WI38 (cell line): Measurements from ENCODE around the gene CFAP77.

Source experiments
- H3K4me3 ChIP-seq: 2 replicates; pipeline ENCODE4 v1.5.1; 2011; ENCODE audit warnings: low read depth, mild to moderate bottlenecking, control low read depth, low read length
- CTCF ChIP-seq: IDR thresholded peaks from 2 replicates; pipeline ENCODE4 v1.5.1; 2012; ENCODE audit warnings: low read depth, mild to moderate bottlenecking, control low read depth, low read length

Gene CFAP77

GRCh38 chr9:132500193-132500592 lies 90.2 kb downstream of the CFAP77 start:
- no peak for TF ChIP-seq CTCF
- H3K4me3 ChIP-seq: no peak overlapping the region

- no peak overlapping the region for H3K4me3 ChIP-seq
- TF ChIP-seq CTCF: no peak
Measured at GRCh38 chr9:132502480-132502879, 92.5 kb downstream of the CFAP77 start.

GRCh38 chr9:132503116-132503515 lies 93.1 kb downstream of the CFAP77 start:
- H3K4me3 ChIP-seq: no peak overlapping the region
- no peak for TF ChIP-seq CTCF

GRCh38 chr9:132504488-132504887 lies 94.5 kb downstream of the CFAP77 start:
- no peak overlapping the region for H3K4me3 ChIP-seq
- no peak for TF ChIP-seq CTCF

- no peak overlapping the region for H3K4me3 ChIP-seq
- TF ChIP-seq CTCF: no peak
Measured at GRCh38 chr9:132505991-132506655, 96.1 kb downstream of the CFAP77 start.

- no peak overlapping the region for H3K4me3 ChIP-seq
- no peak for TF ChIP-seq CTCF
Measured at GRCh38 chr9:132506977-132507669, 97.1 kb downstream of the CFAP77 start.

- no peak overlapping the region for H3K4me3 ChIP-seq
- peak; percentile 65 for TF ChIP-seq CTCF
Measured at GRCh38 chr9:132507670-132508469, 97.9 kb downstream of the CFAP77 start.
